ENCODE data around the gene CEACAM19.

Gene CEACAM19

GRCh38 chr19:44725684-44726083, 54.4 kb downstream of the CEACAM19 start:
- Histone ChIP-seq H3K36me3 (ENCODE audit: control insufficient read depth, insufficient read depth, low read length) (no peaks in the 10 kb centered on the region), H3K27me3 (ENCODE audit: control insufficient read depth, insufficient read depth, low read length) (no peaks in the 10 kb centered on the region), H2AFZ (no peak overlapping the region), H3K27ac (no peak overlapping the region), H3K79me2 (no peaks in the 10 kb centered on the region), H3K4me3 (ENCODE audit: low read depth, low read length) (no peak overlapping the region), H3K9me3 (ENCODE audit: control insufficient read depth, low read length) (no peaks in the 10 kb centered on the region), H3K9ac (no peak overlapping the region), H3K4me2 (ENCODE audit: low read length) (no peak overlapping the region), H3K4me1 (peaks cover 21% of the 10 kb centered on the region)
- no peak for TF ChIP-seq CTCF (IDR thresholded peaks at IDR 0.05)

GRCh38 chr19:44726465-44726864, 55.2 kb downstream of the CEACAM19 start:
- H2AFZ ChIP-seq: no peak overlapping the region
- H3K27ac ChIP-seq: no peak overlapping the region
- no peak overlapping the region for H3K4me2 ChIP-seq (ENCODE audit: low read length)
- no peaks in the 10 kb centered on the region for H3K27me3 ChIP-seq (ENCODE audit: control insufficient read depth, insufficient read depth, low read length)
- no peak for TF ChIP-seq CTCF (IDR thresholded peaks at IDR 0.05)
- no peaks in the 10 kb centered on the region for H3K79me2 ChIP-seq
- no peak overlapping the region for H3K4me3 ChIP-seq (ENCODE audit: low read depth, low read length)
- no peaks in the 10 kb centered on the region for H3K9me3 ChIP-seq (ENCODE audit: control insufficient read depth, low read length)
- H3K36me3 ChIP-seq (ENCODE audit: control insufficient read depth, insufficient read depth, low read length): no peaks in the 10 kb centered on the region
- H3K4me1 ChIP-seq: peaks cover 17% of the 10 kb centered on the region
- H3K9ac ChIP-seq: no peak overlapping the region

- TF ChIP-seq CTCF (IDR thresholded peaks at IDR 0.05): no peak
- Histone ChIP-seq H3K27me3 (ENCODE audit: control insufficient read depth, insufficient read depth, low read length) (no peaks in the 10 kb centered on the region), H3K4me2 (ENCODE audit: low read length) (no peak overlapping the region), H3K9me3 (ENCODE audit: control insufficient read depth, low read length) (no peaks in the 10 kb centered on the region), H2AFZ (no peak overlapping the region), H3K36me3 (ENCODE audit: control insufficient read depth, insufficient read depth, low read length) (no peaks in the 10 kb centered on the region), H3K79me2 (no peaks in the 10 kb centered on the region), H3K4me3 (ENCODE audit: low read depth, low read length) (no peak overlapping the region), H3K27ac (no peak overlapping the region), H3K9ac (no peak overlapping the region), H3K4me1 (peaks cover 8% of the 10 kb centered on the region)
These were observed 56.9 kb downstream of the CEACAM19 start for GRCh38 chr19:44728178-44728577.

GRCh38 chr19:44729516-44730033, 58.3 kb downstream of the CEACAM19 start:
- H3K27ac ChIP-seq: no peak overlapping the region
- H3K4me3 ChIP-seq (ENCODE audit: low read depth, low read length): no peak overlapping the region

More at GRCh38 chr19:44729516-44730033, 58.3 kb downstream of the CEACAM19 start:
- H3K79me2 ChIP-seq: no peaks in the 10 kb centered on the region
- H3K27me3 ChIP-seq (ENCODE audit: control insufficient read depth, insufficient read depth, low read length): no peaks in the 10 kb centered on the region
- no peaks in the 10 kb centered on the region for H3K9me3 ChIP-seq (ENCODE audit: control insufficient read depth, low read length)
- no peaks in the 10 kb centered on the region for H3K36me3 ChIP-seq (ENCODE audit: control insufficient read depth, insufficient read depth, low read length)
- TF ChIP-seq CTCF (IDR thresholded peaks at IDR 0.05): no peak
- H3K9ac ChIP-seq: no peak overlapping the region
- no peak overlapping the region for H2AFZ ChIP-seq
- H3K4me2 ChIP-seq (ENCODE audit: low read length): no peak overlapping the region
- peaks cover 3% of the 10 kb centered on the region for H3K4me1 ChIP-seq

Data from parathyroid adenoma (tissue), 2 donors.